ENCODE measurements around the gene GLE1.

DNA sequence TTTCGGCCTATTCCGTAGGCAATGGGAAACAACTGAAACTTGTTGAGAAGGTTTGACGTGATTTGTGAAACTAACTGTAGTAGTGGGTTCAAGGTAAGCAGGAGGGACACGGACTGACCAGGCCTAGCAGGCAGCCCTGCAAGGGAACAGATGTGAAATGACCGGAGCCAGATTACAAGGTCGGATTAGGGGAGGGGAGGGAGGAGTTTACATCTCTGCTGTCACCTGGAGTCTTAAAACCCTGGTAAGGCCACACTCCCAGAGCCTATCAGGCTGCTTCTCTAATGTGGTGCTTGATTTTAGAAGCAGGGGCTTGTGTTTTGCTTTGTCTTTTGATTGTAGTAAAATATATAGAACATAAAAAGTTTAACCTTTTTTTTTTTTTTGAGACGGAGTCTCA, 44.4 kb downstream of the GLE1 start:
- TF ChIP-seq, protein P1, sequence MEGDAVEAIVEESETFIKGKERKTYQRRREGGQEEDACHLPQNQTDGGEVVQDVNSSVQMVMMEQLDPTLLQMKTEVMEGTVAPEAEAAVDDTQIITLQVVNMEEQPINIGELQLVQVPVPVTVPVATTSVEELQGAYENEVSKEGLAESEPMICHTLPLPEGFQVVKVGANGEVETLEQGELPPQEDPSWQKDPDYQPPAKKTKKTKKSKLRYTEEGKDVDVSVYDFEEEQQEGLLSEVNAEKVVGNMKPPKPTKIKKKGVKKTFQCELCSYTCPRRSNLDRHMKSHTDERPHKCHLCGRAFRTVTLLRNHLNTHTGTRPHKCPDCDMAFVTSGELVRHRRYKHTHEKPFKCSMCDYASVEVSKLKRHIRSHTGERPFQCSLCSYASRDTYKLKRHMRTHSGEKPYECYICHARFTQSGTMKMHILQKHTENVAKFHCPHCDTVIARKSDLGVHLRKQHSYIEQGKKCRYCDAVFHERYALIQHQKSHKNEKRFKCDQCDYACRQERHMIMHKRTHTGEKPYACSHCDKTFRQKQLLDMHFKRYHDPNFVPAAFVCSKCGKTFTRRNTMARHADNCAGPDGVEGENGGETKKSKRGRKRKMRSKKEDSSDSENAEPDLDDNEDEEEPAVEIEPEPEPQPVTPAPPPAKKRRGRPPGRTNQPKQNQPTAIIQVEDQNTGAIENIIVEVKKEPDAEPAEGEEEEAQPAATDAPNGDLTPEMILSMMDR (IDR thresholded peaks at IDR 0.05 in 8 of 11, conservative IDR thresholded peaks at IDR 0.05 in 3 of 11), result no peak
- TF ChIP-seq POLR2A (IDR thresholded peaks at IDR 0.05), result no peak
